Panc1 (cell line): ENCODE data around the gene DOCK3. TPM values are rescaled to one million over a fixed set of nuclear protein-coding genes. Genes with fewer than 3 reads are reported as not detected.

Experiments used
- ATAC-seq: fragments of 200-7000 bp; cut with Tn5 transposase; 2 replicates; pipeline ENCODE4 v1.9.1; 2020; ENCODE audit warnings: mild to moderate bottlenecking, moderate library complexity
- BruUV-seq: library from RNA; stranded (reverse); fragments of 400-500 nt; replicated peaks from 2 replicates; lab custom pipeline; 2021; lab: Mats Ljungman, UMichigan
- CTCF ChIA-PET: fragments of 300-600 bp; sonication (Branson Sonifier 250); formaldehyde crosslinking; loops from one replicate; lab custom pipeline; 2022; ENCODE audit warnings: antibody characterized with exemption; lab: Charles Lee
- POLR2A ChIA-PET: fragments of 300-600 bp; sonication (Branson Sonifier 250); formaldehyde crosslinking; loops from one replicate; lab custom pipeline; 2022; ENCODE audit warnings: antibody characterized with exemption; lab: Charles Lee
- DNase-seq: peaks from one replicate; pipeline ENCODE4 v3.0.0-alpha.2; 2010; ENCODE audit warnings: low read depth, low spot score
- H3K27ac ChIP-seq: 2 replicates; pipeline ENCODE4 v1.5.1; 2011; ENCODE audit warnings: mild to moderate bottlenecking, low read length, inconsistent platforms
- H3K27me3 ChIP-seq: fragments of 200-500 bp; sonication (Bioruptor generic); 2 replicates; pipeline ENCODE4 v1.6.0; 2014; ENCODE audit warnings: low read length, inconsistent platforms; ENCODE audit not compliant: control insufficient read depth, insufficient read depth
- H3K36me3 ChIP-seq: fragments of 200-500 bp; sonication (Bioruptor generic); 2 replicates; pipeline ENCODE4 v1.5.1; 2014; ENCODE audit warnings: inconsistent platforms, mild to moderate bottlenecking, low read length, moderate library complexity; ENCODE audit not compliant: control insufficient read depth, insufficient read depth
- H3K4me1 ChIP-seq: 2 replicates; pipeline ENCODE4 v1.5.1; 2011; ENCODE audit warnings: inconsistent platforms, mild to moderate bottlenecking, low read length, moderate library complexity; ENCODE audit not compliant: control insufficient read depth, insufficient read depth
- H3K4me3 ChIP-seq, 2 experiments: 2 replicates each; pipeline ENCODE4 v1.5.1; 2011 to 2012; ENCODE audit warnings: low read depth in 2 of 2, low read length in 2 of 2, mild to moderate bottlenecking in 2 of 2, inconsistent platforms in 1 of 2, moderate library complexity in 1 of 2
- H3K9me3 ChIP-seq: fragments of 200-500 bp; sonication (Bioruptor generic); 2 replicates; pipeline ENCODE4 v1.5.1; 2014; ENCODE audit warnings: low read depth, mild to moderate bottlenecking, inconsistent platforms, low read length, moderate library complexity; ENCODE audit not compliant: control insufficient read depth, insufficient read depth
- POLR2AphosphoS5 ChIP-seq: IDR thresholded peaks from 2 replicates; pipeline ENCODE4 v1.6.1; 2012; ENCODE audit warnings: mild to moderate bottlenecking, low read depth, low read length, moderate library complexity
- REST ChIP-seq, 2 experiments: IDR thresholded peaks; 2 replicates each; pipeline ENCODE4 v1.6.1; 2011 to 2012; ENCODE audit warnings: low read depth in 2 of 2, control low read depth in 1 of 2, low read length in 1 of 2, mild to moderate bottlenecking in 1 of 2, moderate library complexity in 1 of 2; ENCODE audit not compliant: insufficient read depth in 1 of 2
- SIN3A ChIP-seq: IDR thresholded peaks from 2 replicates; pipeline ENCODE4 v1.6.1; 2012; ENCODE audit warnings: low read depth, mild to moderate bottlenecking, low read length, moderate library complexity, borderline replicate concordance; ENCODE audit not compliant: insufficient read depth
- TCF7L2 ChIP-seq: IDR thresholded peaks from 2 replicates; pipeline ENCODE4 v1.6.1; 2011; ENCODE audit warnings: mild to moderate bottlenecking, low read depth, low read length, inconsistent platforms
- in situ Hi-C: cut with HindIII; loops from 2 replicates; pipeline ENCODE4 v1.10.0; 2016; ENCODE audit warnings: low sequenced_read_pairs, low pct_unique_long_range_greater_than_20kb
- intact Hi-C: fragments of 100-400 bp; cut with micrococcal nuclease; formaldehyde crosslinking; loops from one replicate; pipeline ENCODE4 v1.10.0; 2022; ENCODE audit not compliant: unreplicated experiment
- total RNA-seq: library from RNA; stranded (reverse); gene quantifications from one replicate; pipeline ENCODE4 v1.2.1, GENCODE V29; 2021; ENCODE audit not compliant: unreplicated experiment
- TF ChIP-seq, protein P1 (sequence below): fragments of 450-650 bp; IDR thresholded peaks from 2 replicates; pipeline ENCODE4 v1.5.1; 2017; ENCODE audit warnings: mild to moderate bottlenecking

Gene DOCK3
- total RNA-seq, 1 experiment from 2014 or later, result 0.21 TPM

DNA sequence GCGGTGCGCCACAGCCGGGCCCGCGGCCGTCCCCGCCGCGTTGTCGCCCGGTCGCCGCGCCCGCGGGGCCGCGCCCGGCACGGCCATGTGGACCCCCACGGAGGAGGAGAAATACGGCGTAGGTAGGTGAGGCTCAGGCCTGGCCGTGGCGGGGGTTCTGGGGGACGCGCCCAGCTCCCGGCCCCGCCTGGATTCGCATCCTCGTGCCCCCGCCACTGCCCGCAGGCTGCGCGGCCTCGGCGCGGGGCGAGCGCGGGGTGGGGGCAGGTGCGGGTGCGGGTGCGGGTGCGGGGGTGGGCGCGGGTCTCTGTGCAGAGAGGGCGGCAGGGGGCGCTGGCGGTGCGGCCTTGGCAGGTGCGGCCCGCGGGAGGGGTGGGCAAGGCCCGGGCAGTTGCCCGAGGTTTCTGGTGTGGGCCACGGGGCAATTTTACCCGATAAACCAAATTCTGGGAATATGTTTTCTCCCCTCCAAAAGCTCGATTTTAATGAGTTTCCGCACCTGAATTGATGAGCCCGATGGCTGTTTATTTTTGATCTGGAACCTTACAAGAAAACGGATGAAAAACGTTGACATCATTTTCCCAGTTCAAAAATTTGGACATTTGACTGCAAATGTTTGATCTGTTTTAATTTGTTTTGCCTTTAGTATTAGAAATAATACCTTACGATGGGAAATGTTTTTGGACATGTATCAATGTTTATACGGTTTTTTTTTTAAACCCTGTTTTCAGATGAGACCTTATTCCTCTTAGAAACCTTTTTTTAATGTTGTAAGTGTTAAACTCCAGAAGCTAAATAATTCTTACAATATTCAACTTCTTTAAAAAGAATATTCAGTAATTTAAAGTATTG lies 678 bp downstream of the DOCK3 start:
- ChIA-PET POLR2A (no interaction called here), CTCF (no interaction called here)
- Histone ChIP-seq H3K27me3 (peaks cover 24% of the 10 kb centered on the region), H3K4me1 (peaks cover 3% of the 10 kb centered on the region; the same call in 1 of the 2 replicates), H3K9me3 (no peaks in the 10 kb centered on the region), H3K36me3 (no peaks in the 10 kb centered on the region), H3K4me3 (peak overlapping the region; percentile 14 to 27; a peak in 3 of 4 replicates), H3K27ac (no peak overlapping the region)
- BruUV-seq, result no TSS peak
- in situ Hi-C loops, result no loop called here
- DNase-seq (no peak), ATAC-seq (peak; percentile 70)
- TF ChIP-seq, protein P1, sequence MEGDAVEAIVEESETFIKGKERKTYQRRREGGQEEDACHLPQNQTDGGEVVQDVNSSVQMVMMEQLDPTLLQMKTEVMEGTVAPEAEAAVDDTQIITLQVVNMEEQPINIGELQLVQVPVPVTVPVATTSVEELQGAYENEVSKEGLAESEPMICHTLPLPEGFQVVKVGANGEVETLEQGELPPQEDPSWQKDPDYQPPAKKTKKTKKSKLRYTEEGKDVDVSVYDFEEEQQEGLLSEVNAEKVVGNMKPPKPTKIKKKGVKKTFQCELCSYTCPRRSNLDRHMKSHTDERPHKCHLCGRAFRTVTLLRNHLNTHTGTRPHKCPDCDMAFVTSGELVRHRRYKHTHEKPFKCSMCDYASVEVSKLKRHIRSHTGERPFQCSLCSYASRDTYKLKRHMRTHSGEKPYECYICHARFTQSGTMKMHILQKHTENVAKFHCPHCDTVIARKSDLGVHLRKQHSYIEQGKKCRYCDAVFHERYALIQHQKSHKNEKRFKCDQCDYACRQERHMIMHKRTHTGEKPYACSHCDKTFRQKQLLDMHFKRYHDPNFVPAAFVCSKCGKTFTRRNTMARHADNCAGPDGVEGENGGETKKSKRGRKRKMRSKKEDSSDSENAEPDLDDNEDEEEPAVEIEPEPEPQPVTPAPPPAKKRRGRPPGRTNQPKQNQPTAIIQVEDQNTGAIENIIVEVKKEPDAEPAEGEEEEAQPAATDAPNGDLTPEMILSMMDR, result peak; percentile 86
- TF ChIP-seq SIN3A, result no peak
- intact Hi-C loops, result loop anchor here (10.0 kb wide), 1 partner anchor 699 kb away; no protein-coding TSS in a partner anchor

DNA sequence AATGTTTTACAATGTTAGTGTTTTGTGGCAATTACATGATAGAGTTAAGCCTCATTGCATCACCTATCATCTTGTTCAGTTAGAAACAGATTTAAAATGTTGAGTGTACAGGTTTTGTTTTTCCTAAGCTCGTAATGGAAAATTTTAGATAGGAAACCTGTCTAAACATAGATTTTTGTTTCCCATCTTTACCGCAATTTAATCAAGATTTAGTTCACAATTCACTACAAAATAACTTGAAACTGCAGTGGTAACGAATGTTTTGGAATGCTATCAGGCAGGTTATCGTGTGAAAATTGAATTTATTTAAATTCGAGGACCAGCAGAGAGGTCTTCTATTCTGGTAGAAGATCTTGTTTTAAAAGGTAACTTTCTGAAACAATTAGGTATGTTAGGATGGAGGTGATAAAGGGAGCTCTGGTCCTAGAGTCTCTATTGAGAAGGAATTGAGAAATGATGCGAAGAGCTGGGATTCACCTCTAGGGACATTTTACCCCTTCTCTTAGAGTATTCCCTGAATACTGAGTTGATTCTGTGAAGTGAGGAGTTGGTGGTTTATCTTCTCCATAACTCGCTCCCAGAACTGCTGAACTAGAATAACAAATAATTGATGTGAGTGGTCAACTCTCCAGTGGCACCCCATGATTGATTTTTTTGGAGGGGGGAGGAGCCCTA lies 1.4 kb downstream of the DOCK3 start:
- DNase-seq, result no peak
- no peak for TF ChIP-seq REST (IDR thresholded peaks at IDR 0.05; ENCODE audit: insufficient read depth in 1 of 2, low read depth in 2 of 2, low read length in 1 of 2)

DNA sequence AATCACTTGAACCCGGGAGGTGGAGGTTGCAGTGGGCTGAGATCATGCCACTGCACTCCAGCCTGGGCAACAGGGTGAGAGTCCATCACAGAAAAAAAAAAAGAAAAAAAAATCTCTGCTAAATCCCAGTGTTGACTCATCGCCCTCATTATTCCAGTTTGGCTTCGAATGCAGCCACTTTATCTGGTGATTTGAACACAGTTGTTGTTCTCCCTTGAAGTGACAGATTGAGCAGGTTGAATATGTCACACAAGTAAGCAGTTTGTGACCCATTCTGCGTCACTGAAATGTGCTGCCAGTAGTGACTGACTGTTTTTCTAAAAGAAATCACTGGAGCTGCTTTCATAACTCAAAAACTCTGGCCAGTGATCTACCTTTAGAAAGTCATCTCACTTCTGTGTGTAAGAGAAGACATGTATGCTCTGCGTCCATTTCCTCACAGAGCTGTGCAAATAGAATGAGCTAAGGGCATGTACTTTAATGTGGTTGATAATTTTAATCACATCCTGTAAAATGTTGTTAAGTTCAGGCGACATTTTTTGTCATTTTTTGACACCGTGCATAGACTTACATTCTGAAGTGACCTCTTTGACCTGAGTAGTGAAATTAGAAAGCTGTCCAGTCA lies 12.5 kb downstream of the DOCK3 start:
- no peaks in the 10 kb centered on the region for H3K4me1 ChIP-seq
- in situ Hi-C loops, result no loop called here
- DNase-seq, result no peak
- H3K36me3 ChIP-seq, result no peaks in the 10 kb centered on the region
- ChIA-PET POLR2A (no interaction called here), CTCF (no interaction called here)
- no peak overlapping the region for H3K27ac ChIP-seq
- no TSS peak for BruUV-seq
- no peak overlapping the region for H3K4me3 ChIP-seq
- no peaks in the 10 kb centered on the region for H3K27me3 ChIP-seq
- no peaks in the 10 kb centered on the region for H3K9me3 ChIP-seq
- intact Hi-C loops, result no loop called here
- TF ChIP-seq REST (IDR thresholded peaks at IDR 0.05; ENCODE audit: insufficient read depth in 1 of 2, low read depth in 2 of 2, low read length in 1 of 2) (no peak), POLR2AphosphoS5 (no peak), SIN3A (no peak), TCF7L2 (no peak)
- TF ChIP-seq, protein P1, result no peak
- no peak for ATAC-seq

More for the DNA sequence above, 1.4 kb downstream of the DOCK3 start:
- ChIA-PET POLR2A (no interaction called here), CTCF (no interaction called here)
- Histone ChIP-seq H3K27ac (no peak overlapping the region), H3K4me1 (no peaks in the 10 kb centered on the region; the same call in 1 of the 2 replicates), H3K36me3 (no peaks in the 10 kb centered on the region), H3K4me3 (no peak overlapping the region), H3K27me3 (peaks cover 25% of the 10 kb centered on the region), H3K9me3 (no peaks in the 10 kb centered on the region)
- BruUV-seq, result no TSS peak
- in situ Hi-C loops (no loop called here), intact Hi-C loops (loop anchor here (10.0 kb wide), 1 partner anchor 699 kb away; no protein-coding TSS in a partner anchor)
- ATAC-seq, result no peak
